ENCODE measurements around the gene ARMCX2.
"Not testable (repeated sequence)": the region's sequence is repeated elsewhere in the genome, so short reads cannot be mapped to it uniquely, and the experiment has no call there.

The ARMCX2 gene
- 4.5 reads per million, percentile 18 among the genes with 10 or more reads in this experiment for total RNA-seq

GRCh38 chrX:101659601-101660063 lies at the start of gene ARMCX2:
Gene ARMCX2 (minus strand): TSS chrX:101659850. CDS start chrX:101657588, 2,262 bp downstream.
- no peak for DNase-seq

- no peak for DNase-seq
Observed at GRCh38 chrX:101709384-101709783, 49.7 kb upstream of the ARMCX2 start.

- no peak for DNase-seq
Observed at GRCh38 chrX:101708163-101708562, 48.5 kb upstream of the ARMCX2 start.

DNA sequence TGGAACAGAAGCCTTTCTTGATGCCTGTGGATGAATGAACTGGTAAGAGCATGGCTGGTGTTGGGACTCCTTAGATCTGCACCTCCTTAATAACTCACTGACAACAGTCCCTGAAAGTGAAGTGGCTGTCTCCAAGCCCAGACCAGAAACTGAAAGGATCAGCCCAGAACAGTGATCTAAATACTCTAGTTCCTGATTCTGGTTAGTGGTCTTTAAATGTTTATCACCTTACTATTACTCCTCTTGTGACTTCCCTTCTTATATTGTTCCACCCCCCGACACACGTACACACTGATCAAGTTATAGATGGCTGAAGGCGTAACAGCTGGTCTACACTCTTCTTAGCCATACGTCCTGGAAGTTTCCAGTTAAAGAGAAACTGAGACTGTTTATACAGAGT lies 33.8 kb upstream of the ARMCX2 start:
- no peak for DNase-seq

DNA sequence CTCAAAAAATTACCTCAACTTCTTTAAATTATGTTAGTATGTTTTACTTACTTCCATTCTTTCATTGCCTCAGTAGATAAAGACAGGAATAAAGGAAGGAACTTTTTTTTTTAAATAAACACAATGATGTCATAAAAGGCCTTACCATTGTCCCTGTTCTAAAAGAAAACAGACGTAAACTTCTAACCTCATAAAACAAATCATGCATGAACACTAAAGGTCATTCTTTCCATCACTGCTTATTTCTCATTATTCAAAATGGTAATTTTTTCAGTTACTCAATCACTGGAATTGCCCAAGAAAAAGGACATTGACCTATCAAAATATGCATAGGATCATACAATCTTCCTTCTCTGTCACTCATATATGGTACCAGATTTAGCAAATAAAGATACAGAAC lies 32.2 kb upstream of the ARMCX2 start:
- no peak for DNase-seq

GRCh38 chrX:101686574-101686973 lies 26.9 kb upstream of the ARMCX2 start:
- DNase-seq = no peak

DNA sequence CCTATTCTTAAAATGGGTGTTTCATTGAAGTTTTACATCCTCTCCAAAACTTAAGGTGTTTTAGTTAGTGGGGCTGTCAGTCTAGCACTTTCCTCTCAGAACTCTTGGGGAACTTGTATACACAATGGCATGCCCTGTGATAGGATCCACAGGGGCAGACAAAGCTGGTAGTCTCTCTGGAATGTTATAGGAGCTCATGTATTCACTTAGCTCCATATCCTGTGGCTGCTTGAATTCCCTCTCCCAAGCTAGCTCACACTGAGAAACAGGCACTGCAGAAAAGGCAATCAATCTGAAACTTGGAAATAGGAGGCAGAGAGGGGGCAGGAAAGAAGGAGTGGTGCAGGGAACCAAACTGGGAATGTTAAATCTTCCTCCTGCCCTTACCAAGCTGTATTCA lies 26.3 kb upstream of the ARMCX2 start:
- DNase-seq = no peak

GRCh38 chrX:101682723-101683122 lies 23.1 kb upstream of the ARMCX2 start:
- no peak for DNase-seq

GRCh38 chrX:101677028-101677427 lies 17.4 kb upstream of the ARMCX2 start:
- DNase-seq = no peak

DNA sequence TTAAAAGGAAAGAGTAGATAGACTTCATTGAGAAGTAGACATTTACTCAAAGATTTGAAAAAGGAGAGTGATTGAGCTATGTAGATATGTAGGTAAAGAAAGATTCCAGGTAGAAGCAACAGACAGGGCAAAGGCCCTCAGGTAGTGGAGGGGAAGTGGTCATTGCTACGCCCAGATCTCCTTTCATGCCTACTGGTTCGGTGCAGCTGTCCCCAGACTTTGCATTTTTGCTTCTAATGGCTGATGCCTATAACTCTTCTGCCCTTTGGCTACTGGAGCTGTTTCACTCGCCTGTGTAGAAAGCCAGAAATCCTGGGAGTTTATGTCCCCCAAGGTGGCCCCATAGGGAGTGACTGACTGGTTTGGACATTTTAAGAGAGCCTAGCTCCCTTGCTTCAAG lies 16.9 kb upstream of the ARMCX2 start:
- DNase-seq = no peak

DNA sequence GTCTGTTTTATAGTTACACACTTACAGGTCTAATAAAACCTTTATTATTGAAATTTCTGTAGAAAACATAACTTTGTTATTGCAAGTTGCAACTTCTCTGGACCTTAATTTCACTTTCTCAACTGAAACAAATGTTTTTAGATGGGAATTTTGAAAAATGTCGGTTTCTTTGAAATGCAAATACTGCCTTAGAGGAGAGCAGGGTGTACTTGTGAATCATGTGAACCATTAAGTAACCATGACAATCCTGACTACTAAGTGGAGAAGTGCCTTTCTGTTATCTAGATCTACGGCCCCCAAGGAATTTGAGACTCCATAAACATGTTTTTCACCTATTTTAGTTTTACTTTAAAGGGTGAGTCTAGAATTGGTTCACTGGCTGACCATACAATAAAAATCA lies 8.5 kb upstream of the ARMCX2 start:
- no peak for DNase-seq

- peak; percentile 31 for DNase-seq
Observed at GRCh38 chrX:101658661-101659491, 774 bp downstream of the ARMCX2 start.

DNA sequence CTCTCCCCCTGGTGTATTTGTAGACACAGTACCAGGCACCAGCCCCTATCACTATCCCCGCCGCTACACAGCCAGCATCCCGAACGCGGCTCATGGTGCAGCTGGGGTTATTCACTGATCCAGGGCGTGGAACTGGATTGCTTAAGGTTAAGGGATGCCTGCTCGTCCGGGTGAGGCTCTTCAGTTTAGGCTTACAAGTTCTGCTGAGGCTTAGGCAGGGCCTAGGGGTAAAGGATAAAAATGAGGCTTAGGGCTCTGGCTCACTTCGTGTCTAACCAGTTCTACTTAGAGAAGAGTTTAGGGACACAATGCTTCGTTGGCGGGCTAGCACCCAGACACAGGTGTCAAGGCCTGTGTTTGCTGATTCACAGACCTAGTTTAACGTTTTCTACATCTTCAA lies 2.2 kb downstream of the ARMCX2 start:
- DNase-seq = no peak

GRCh38 chrX:101656817-101657216 lies 2.8 kb downstream of the ARMCX2 start:
- DNase-seq = no peak

DNA sequence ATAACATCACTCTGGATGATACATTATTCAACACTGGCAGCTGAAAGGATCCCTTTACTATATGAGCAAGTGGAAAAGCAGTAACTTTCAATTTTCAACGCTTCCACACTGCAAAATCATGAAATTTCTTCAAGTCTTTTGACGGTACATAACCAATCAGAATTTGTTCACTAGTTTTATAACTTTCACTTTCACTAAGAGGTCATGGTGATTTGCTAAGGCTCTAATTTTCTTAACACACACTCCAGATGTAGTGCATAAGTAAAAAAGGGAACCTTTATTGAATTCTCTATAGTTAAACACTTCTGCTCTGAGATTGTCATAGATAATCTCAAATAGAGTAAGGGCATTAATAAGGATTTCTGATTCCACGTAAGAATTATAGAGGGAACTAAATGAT lies 4.1 kb downstream of the ARMCX2 start:
- DNase-seq = no peak

- not testable (repeated sequence) for DNase-seq
Observed at GRCh38 chrX:101647716-101648115, 11.9 kb downstream of the ARMCX2 start.

DNA sequence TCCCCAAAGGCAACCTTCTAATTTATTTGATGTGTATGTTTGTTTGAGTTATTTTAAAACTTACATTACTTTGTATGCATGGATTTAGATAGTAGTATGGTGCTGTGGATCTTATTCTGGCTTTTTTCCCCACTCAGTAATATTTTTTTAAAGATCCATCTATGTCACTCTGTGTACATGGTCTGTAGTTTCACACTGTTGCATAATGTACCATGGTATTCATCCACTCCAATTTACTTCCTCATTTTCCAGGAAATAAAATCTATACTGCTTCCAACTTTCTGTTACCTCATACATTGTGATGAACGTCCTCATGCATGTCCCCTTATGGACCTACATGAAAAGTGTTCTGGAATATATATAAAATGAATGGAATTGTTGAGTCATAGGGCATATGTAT lies 17.6 kb downstream of the ARMCX2 start:
- no peak for DNase-seq

GRCh38 chrX:101639583-101639982 lies 20.1 kb downstream of the ARMCX2 start:
- no peak for DNase-seq

- no peak for DNase-seq
Observed at GRCh38 chrX:101619364-101619763, 40.3 kb downstream of the ARMCX2 start.

DNA sequence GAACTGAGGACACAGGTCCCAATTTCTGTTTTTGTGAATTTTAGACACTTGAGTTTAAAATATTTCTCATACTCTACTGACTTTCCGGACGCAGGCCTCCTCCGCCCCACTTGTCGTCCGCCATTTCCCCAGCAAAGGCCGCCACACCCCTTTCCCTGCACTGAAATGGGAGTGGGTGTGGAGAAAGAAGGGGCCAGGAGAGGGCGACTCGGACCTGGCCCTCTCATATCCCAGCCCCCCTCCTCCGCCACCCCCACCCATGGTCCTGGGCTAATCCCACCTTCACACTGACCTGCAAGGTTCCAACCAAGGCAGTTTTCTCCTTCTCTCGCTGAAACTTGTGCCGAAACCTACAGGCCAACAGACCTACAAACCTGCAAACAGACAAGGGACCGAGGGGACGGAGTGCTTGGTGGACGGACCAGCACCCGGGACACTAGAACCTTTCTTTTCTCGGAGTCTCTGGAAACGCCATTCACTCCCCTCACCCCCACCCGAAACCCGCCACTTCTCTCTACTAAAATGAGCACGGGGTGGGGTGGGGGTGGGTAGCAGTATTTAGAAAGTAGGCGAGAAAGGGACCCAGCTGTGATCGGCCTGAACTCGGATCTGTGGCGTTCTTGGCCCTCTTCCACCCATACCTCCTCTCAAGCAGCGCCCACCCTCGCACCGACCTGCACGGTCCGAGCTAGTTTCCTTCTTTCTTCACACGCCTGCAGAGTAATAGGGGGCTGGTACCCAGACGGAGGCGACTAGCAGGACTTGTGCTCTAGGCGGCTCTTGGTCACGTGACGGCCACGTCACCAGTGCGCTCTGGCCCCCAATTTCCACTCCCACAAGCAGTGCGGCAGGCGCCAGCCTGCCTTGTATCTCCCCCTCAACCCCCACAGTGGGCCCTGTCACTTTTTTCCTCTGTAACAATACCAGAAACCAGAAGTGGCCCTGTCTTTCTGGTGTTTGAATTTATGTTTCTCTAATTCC lies 42.1 kb downstream of the ARMCX2 start, which contains the start of gene ARMCX6:
TSS of gene ARMCX6 (minus strand) at position 790 of the 981 bp plus-strand sequence. CDS start 1,380 bp downstream, outside the sequence.
- DNase-seq = peak; percentile 68

DNA sequence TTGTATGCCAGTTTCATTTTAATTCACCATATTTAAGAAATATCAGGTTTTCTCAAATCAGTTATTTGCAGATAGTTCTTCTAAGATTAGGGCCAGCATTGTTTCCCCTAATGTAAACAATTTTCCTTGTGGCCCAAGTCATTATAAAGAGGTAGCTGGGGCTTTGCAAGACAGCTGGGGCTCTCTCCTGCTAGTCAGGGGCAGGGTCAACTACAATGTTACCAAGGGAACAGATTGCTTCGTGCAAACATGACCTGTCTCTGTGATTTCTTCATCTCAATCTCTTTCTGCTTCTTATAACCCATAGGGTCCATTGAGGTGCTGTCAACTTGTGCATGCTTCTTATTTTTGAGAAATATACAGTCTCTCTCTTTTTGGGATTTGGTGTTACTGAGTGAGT lies 53.9 kb downstream of the ARMCX2 start:
- no peak for DNase-seq
